GM12874 (cell line): Measurements from ENCODE around the gene FAM20C.

ENCODE experiments used
- TF ChIP-seq, protein P1 (sequence below): IDR thresholded peaks from 2 replicates; pipeline ENCODE4 v1.5.1; 2011; ENCODE audit warnings: low read depth, mild to moderate bottlenecking, control low read depth, low read length, moderate library complexity; ENCODE audit not compliant: insufficient read depth

FAM20C gene

DNA sequence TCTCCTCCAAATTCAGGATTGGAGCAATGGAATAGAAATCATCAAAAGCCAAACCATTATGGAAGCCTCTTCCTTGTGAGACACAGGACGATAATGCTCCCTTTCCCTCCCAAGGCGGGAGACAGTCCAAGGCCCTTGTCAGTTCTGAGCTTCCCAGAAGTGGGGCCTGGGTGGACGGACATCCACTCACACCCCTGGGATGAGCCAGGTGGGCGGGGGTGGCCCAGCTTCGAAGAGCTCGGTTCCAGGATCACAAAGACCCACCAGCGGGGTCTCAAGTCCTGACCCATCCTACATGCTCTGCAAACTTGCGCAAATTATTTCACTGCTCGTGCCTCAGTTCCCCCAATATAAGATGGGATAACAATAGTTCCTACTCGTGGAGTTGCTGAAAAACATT lies 87.5 kb downstream of the FAM20C start:
- TF ChIP-seq, protein P1, sequence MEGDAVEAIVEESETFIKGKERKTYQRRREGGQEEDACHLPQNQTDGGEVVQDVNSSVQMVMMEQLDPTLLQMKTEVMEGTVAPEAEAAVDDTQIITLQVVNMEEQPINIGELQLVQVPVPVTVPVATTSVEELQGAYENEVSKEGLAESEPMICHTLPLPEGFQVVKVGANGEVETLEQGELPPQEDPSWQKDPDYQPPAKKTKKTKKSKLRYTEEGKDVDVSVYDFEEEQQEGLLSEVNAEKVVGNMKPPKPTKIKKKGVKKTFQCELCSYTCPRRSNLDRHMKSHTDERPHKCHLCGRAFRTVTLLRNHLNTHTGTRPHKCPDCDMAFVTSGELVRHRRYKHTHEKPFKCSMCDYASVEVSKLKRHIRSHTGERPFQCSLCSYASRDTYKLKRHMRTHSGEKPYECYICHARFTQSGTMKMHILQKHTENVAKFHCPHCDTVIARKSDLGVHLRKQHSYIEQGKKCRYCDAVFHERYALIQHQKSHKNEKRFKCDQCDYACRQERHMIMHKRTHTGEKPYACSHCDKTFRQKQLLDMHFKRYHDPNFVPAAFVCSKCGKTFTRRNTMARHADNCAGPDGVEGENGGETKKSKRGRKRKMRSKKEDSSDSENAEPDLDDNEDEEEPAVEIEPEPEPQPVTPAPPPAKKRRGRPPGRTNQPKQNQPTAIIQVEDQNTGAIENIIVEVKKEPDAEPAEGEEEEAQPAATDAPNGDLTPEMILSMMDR, result no peak

DNA sequence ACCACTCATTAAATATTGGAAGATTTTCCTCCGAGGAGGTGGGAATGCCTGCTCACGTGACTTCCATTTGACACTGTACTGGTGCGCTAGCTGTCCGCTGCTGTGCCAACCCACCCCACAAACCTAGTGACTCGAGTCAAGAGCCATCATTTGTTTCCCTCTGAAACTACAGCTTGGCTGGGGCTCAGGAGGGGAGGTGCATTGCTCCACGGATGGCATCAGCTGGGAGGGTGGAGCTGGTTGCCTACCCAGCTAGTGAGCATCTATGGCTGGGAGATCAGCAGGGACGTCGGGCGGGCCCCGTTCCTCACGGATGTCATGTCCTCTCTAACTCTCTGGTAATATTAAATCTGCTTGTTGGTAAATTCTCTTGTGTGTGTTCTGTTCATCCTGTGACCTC lies 88.1 kb downstream of the FAM20C start:
- TF ChIP-seq, protein P1, result no peak

DNA sequence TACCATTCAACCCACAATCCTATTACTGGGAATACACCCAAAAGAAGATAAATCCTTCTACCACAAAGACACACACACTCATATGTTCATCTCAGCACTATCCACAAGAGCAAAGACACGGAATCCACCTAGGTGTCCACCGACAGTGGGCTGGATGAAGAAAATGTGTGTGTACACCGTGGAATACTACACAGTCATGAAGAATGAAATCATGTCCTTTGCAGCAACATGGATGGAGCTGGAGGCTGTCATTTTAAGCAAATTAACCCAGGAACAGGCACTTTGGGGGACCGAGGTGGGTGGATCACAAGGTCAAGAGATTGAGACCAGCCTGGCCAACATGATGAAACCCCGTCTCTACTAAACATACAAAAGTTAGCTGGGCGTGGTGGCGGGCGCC lies 89.3 kb downstream of the FAM20C start:
- TF ChIP-seq, protein P1, result no peak

DNA sequence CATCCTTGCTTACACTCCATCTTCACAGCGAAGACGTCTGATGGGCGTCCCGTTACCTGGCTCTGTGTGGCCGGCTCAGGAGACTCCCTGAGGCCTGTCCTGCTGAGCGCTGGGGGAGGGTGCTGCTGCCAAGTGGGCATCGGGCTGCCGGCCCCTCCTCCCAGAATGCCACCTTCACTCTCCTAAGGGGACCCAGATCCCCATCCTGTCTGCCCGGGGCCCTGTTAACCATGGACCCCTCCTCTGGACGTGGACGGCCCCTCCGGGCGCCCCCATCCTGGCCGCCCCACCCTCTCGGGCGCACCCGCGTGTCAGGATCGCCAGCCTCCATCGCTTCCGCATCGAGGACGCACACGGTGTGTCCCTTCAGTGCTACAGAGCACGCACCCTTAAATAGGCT lies 90.2 kb downstream of the FAM20C start:
- TF ChIP-seq, protein P1, result no peak

DNA sequence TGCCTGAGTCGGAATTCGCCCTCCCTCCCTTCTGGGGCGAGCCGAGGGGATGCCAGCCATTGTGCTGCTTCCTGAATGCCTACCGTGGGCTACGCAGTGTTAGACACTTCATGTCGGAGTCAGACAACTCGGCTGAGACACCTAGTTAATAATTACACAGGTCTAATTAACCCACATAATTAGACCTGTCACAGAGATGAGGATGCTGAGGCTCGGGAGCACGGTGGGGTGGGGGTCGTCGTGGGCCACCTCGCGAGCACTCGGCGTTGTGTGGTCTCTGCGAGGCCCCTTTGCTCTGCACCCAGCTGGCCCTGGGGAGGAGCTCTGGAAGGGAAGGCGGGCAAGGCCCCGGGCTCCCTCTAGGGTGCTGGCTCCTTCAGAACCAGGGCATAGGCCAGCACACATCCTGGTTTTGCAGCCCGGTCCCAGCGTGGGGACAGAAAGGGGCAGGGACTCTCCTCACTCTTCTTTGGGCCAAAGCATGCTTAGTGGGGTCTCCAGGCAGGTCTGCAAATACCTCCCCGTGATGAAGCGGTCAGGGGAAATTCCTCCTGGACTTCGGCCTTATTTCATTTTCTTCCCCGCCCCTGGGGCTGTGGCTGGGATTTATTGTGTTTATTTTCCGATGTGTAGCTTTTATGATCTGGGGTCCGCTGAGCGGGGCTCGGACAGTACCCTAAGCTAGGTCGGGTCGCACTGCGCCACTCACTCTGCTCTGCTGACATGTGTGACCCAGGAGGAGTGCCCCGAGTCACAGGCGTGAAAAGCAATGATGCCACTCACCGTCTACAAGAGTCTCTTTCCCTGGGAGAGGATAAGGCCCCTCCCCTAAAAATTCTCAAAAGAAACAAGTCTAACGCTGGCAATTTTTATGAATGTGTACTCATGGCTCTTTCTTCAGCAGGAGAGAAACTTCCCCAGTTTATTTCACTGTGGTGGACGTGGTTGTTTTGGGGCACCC lies 92.7 kb downstream of the FAM20C start:
- TF ChIP-seq, protein P1, result no peak

DNA sequence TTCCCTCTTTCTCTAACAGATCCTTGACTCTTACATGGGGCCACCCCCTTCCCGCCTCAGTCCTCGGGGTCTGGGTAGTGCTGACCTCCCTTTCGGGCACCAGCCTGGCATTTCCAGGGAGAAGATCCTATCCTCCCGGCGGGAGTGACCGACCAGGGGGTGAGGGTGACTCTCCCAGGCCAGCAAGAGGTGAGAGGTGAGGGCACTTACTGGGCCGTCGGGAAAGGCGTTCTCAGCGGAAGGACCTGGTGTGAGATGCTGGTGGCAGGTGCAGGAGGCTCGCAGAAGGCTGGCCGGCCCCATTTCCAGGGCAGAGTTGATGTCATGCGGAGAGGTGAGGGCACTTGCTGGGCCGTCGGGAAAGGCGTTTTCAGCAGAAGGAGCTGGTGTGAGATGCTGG lies 93.4 kb downstream of the FAM20C start:
- TF ChIP-seq, protein P1, result no peak

DNA sequence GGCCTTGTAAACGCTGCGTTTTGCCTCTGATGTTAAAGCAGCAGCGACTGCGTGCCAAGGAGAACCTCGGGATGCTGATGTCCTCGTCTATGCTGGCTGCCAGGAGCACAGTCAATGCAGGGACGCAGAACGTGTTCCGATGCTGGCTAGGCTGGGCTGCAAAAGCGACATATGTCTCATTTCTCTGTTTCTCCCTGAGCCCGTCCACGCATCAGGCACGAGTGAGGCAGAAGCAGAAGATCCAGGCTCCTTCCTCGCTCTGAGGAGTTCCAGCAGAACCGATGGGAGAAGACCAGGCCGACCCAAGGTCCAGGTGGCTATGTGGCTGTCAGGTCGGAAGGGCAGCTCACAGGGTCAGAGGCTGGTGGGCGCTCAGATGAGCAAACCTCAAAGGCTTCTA lies 93.9 kb downstream of the FAM20C start:
- TF ChIP-seq, protein P1, result no peak
